HG03521 (cell line): ENCODE results near the gene DOC2B.
"Not testable (repeated sequence)": the region's sequence is repeated elsewhere in the genome, so short reads cannot be mapped to it uniquely, and the experiment has no call there.

Source experiments
- ATAC-seq: cut with Tn5 transposase; IDR thresholded peaks from one replicate; pipeline ENCODE4 v1.9.1; 2021; ENCODE audit warnings: mild to moderate bottlenecking, moderate library complexity; ENCODE audit not compliant: unreplicated experiment

The DOC2B gene

GRCh38 chr17:181245-182049 lies at the start of gene DOC2B:
Gene DOC2B, minus strand, starts transcription at chr17:181650. Its CDS starts 171 bp downstream, at chr17:181479.
- no peak for ATAC-seq

GRCh38 chr17:230395-230770 lies 48.9 kb upstream of the DOC2B start:
- ATAC-seq: no peak

GRCh38 chr17:229709-230394 lies 48.4 kb upstream of the DOC2B start:
- ATAC-seq: no peak

- no peak for ATAC-seq
Observed at GRCh38 chr17:228951-229708, 47.7 kb upstream of the DOC2B start.

GRCh38 chr17:227946-228615 lies 46.6 kb upstream of the DOC2B start:
- ATAC-seq: no peak

- no peak for ATAC-seq
Observed at GRCh38 chr17:227078-227945, 45.9 kb upstream of the DOC2B start.

GRCh38 chr17:226108-227077 lies 44.9 kb upstream of the DOC2B start:
- ATAC-seq: no peak

GRCh38 chr17:225551-225950 lies 44.1 kb upstream of the DOC2B start:
- ATAC-seq: no peak

- ATAC-seq: not testable (repeated sequence)
Observed at GRCh38 chr17:224576-224975, 43.1 kb upstream of the DOC2B start.

- ATAC-seq: no peak
Observed at GRCh38 chr17:223723-224471, 42.4 kb upstream of the DOC2B start.

GRCh38 chr17:222172-222571 lies 40.7 kb upstream of the DOC2B start:
- no peak for ATAC-seq

GRCh38 chr17:219696-220095 lies 38.2 kb upstream of the DOC2B start:
- ATAC-seq: no peak

GRCh38 chr17:218432-219110 lies 37.1 kb upstream of the DOC2B start:
- ATAC-seq: no peak

GRCh38 chr17:216625-217024 lies 35.2 kb upstream of the DOC2B start:
- no peak for ATAC-seq

- ATAC-seq: not testable (repeated sequence)
Observed at GRCh38 chr17:215563-216478, 34.4 kb upstream of the DOC2B start.

- ATAC-seq: no peak
Observed at GRCh38 chr17:214881-215331, 33.5 kb upstream of the DOC2B start.
